Measurements from ENCODE around the gene CHST6.
"Not testable (repeated sequence)": the region's sequence is repeated elsewhere in the genome, so short reads cannot be mapped to it uniquely, and the experiment has no call there.

Gene CHST6

DNA sequence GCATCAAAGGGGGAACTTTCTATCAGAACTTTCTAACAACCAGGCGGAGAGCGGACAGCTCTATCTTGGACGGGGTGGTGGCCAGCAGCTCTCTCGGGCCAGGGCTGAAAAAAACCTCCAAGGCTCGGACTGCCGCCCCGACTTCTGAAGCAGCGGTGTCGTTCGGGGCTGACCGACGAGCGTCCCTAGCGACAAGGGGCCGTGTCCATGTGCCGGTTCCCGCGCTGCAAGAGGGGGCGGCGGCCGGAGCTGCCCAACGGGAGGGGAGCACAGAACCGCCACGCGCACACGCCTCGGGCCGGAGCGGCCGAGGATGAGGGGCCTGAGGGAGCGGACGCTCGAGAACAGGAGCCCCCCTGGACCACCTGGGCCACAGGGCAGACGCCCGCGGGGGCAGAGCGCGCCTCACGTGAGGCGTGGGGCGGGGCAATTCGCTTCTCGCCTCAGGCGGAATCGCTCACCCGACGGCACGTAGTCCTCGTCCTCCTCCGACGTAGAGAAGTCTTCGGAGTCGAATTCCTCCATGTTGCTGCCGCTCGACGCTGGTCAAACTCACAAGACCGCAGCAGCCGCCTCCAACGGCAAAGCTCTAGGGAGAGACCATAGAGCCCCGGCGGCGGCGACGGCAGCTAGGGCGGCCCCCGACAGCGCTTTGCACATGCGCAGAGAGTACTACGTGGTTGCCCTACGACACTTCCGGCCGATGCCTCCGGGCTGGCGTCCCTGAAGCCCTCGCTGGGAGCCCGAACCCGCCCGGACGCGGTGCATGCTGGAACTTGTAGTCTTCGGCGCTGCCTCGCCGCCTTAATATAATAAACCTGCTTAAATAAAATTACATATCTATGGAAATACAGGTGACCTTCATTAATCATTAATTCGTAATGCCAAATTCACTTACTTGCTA is 62.2 kb downstream of the CHST6 start, which contains the start of gene CFDP1:
CFDP1 (minus strand) TSS at position 676 of the 904 bp plus-strand sequence; CDS start at position 525, 151 bp downstream.
- DNase-seq: peak; percentile 75

DNA sequence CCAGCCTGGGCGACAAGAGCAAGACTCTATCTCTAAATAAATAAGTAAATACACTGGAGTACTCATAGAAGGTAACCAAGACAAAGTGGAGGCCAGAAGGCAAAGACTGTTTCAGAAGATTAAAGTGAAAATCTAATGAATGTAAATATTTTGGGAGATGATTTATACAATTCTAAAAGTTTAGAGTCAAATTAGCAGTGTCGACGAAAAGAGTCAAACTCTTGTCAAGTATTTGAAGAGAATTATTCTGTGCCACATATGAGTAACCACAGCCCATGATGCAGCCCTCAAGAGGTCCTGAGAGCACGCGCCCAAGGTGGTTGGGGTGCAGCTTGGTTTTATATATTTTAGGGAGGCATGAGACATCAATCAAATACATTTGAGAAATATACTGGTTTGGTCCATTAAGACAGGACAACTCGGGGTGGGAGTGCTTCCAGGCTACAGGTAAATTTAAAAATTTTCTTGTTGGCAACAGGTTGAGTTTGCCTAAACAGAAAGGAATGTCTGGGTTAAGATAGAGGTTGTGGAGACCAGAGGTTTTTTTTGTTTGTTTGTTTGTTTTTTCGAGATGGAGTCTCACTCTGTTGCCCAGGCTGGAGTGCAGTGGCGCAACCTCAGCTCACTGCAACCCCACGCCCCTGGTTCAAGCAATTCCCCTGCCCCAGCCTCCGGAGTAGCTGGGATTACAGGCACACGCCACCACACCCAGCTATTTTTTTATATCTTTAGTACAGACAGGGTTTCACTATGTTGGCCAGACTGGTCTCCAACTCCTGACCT is 65.4 kb downstream of the CHST6 start:
- no peak for DNase-seq

DNA sequence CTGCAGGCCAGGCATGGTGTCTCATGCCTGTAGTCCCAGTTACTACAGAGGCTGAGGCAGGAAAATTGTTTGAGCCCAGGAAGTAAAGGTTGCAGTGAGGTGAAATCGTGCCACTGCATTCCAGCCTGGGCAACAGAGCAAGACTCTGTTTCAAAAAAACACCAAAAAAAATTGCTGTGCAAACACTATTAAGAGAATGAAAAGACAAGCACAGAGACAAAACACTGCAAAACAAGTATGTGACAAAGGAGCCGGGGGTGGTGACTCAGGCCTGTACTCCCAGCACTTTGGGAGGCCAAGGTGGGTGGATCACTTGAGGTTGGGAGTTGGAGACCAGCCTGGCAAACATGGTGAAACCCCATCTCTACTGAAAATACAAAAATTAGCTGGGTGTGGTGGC is 68.7 kb downstream of the CHST6 start:
- not testable (repeated sequence) for DNase-seq

DNA sequence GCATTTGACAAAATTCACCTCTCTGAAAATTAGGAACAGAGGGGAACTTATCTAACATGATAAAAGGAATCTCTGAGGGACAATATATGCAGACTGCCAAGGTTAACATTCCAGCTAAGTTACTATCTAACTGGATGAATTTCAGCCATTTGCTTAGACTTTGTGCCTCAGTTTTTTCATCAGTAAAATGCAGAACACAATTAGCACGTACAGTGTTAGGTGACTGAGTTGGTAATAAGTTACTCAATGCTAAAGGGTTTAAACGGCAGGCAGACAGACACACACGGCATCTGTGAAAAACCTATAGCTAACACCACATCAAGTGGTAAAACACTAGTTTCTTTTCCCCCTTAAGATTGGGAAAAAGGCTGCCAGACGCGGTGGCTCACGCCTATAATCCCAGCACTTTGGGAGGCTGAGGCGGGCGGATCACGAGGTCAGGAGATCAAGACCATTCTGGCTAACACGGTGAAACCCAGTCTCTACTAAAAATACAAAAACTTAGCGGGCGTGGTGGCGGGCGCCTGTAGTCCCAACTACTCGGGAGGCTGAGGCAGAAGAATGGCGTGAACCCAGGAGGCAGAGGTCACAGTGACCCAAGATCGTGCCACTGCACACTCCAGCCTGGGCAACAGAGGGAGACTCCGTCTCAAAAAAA is 71.0 kb downstream of the CHST6 start:
- not testable (repeated sequence) for DNase-seq

DNA sequence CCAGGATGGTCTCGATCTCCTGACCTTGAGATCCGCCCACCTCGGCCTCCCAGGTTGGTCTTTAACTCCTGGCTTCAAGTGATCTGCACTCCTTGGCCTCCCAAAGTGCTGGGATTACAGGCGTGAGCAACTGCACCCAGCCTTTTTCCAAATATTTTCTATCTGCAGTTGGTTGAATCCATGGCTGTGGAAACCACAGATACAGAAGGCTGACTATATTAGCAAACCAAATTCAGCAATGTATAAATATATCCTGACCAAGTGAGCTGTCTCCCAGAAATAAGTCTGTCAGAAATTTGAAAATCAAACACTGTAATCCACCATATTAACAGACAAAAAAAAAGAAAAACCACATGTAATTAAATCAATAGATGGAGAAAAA is 71.5 kb downstream of the CHST6 start:
- DNase-seq: no peak
